Activated naive CD4-positive, alpha-beta T cell treated with anti-CD3 and anti-CD28 coated beads, Interleukin-2, amount 50 U/mL, for 72 hours (primary cell): ENCODE measurements around the gene AMBP. TPM values are rescaled to one million over a fixed set of nuclear protein-coding genes. Genes with fewer than 3 reads are reported as not detected.
A peak's percentile ranks its signal among the peaks of the same experiment; 100 is the strongest.

ENCODE experiments used
- ATAC-seq, 2 donors: fragments of 150-1000 bp; cut with Tn5 transposase; 2 replicates each; pipeline ENCODE4 v1.10.0; 2021; ENCODE audit warnings: mild to moderate bottlenecking in 2 of 2, moderate library complexity in 2 of 2
- DNase-seq, 2 donors: peaks; one replicate each; pipeline ENCODE4 v3.0.0; 2021 to 2022; ENCODE audit warnings: low spot score in 2 of 2
- H3K27ac Mint-ChIP-seq, 2 donors: one replicate each; pipeline ENCODE4 v1.8.0; 2022; ENCODE audit warnings: mild to moderate bottlenecking in 2 of 2, mixed read lengths in 2 of 2
- H3K36me3 Mint-ChIP-seq, 2 donors: one replicate each; pipeline ENCODE4 v1.8.0; 2022; ENCODE audit warnings: mixed read lengths in 2 of 2
- H3K9me3 Mint-ChIP-seq, 2 donors: one replicate each; pipeline ENCODE4 v1.8.0; 2022; ENCODE audit warnings: mixed read lengths in 2 of 2
- total RNA-seq, 2 donors: library from RNA; stranded (reverse); gene quantifications; one replicate each; pipeline ENCODE4 v1.2.3, GENCODE V29; 2022

Gene AMBP
- total RNA-seq, 2 donors from 2014 or later = not detected

DNA sequence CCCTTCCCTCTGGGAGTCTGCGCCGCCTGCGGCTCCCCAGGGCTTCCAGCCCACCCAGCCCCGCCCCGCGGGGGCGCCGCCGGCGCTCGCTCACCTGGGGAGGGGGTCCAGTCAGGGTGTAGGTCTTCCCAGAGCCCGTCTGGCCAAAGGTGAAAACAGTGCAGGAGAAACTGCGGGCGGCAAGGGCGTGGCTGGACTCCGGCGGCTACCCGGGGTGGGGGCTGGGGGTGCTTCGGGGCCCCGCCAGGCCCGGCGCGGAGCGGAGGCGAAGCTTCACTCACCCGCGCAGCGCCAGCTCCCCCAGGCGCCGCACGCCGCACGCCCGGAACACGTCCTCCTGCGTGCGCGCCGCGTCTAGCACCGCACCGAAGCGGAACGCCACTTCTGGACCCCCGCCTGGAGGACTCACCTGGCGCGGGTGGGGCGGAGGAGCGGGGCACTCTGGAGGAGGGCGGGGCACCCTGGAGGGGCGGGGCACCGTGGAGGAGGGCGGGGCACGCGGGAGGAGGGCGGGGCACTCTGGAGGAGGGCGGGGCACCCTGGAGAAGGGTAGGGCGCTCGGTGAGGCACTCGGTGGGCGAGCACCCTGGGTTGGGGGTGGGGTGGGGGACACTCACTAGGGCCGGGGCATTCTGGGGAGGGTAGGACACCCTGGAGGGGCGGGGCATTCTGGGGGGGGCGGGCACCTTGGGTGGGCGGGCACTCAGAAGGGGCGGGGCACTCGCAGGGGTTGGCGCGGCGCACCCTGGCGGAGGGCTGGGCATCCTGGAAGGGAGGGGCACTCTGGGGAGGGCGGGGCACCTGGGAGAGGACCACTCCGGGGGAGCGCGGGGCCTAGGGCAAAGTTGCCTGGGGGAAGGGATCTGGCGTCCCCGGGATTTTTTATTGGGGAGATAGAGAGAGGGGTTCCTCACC, 20.2 kb upstream of the AMBP start:
- Mint-ChIP-seq H3K27ac (no peak overlapping the region), H3K36me3 (peaks cover 5 to 11% of the 10 kb centered on the region in 2 donors), H3K9me3 (peaks cover 5 to 6% of the 10 kb centered on the region in 2 donors)
- ATAC-seq (peak; percentile 13 to 84), DNase-seq (peak; percentile 27 to 37)

DNA sequence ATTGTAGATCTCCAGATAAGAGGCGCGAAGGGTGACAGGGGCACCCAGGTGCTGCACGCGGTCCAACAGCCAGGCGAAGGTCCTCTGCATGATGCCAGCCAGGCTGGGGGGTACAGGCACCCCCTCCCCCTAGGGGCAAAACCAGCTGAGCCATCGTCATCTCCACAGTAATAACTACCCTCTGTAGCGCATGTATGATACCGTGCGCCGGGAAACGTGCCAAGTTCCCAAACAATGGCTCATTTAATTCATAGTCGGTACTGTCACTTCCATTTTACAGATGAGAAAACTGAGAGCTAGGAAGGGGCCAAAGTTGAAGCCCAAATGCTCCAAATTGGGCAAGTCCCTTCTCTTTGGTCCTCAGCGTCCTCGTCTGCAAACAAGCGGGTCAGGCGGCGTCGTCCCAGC, 19.5 kb upstream of the AMBP start:
- Mint-ChIP-seq H3K36me3 (peaks cover 5 to 10% of the 10 kb centered on the region in 2 donors), H3K9me3 (peaks cover 5 to 6% of the 10 kb centered on the region in 2 donors), H3K27ac (no peak overlapping the region)
- DNase-seq (no peak), ATAC-seq (no peak)

DNA sequence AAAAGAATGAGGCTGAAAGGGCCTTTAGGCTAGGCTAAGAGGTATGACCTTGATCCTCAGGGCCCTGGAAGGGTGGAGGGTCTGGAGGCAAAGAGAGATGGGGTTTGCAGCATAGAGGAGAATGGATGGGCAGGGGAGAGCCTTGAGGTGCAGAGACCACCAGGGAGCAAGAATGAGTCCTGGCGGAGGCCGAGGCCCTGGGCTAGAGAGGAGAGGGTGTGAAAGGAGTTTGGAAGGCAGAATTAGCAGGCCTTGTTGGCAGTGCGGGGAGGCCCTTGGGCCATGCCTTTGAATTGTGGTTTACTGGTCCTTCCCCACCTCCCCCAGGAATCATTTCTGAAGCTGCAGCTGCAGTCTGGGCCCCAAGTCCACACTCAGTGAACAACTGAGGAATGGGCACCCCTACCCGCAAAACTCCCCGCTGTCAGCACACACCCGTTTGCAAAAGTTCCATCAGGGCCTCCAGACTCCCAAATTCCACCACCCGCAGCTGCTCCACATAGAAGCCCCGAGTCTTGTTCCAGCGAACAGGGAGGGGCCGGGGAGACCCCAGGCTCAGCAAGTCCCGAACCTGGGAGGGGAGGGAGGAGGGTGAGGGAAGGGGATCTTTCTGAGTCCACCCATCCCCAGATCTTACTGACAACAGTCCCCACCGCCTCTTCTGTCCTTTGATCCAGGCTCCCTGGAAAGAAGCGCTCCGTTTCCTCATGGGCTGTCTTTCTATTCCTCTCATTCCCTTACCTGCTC, 18.9 kb upstream of the AMBP start:
- H3K9me3 Mint-ChIP-seq = peaks cover 4 to 5% of the 10 kb centered on the region in 2 donors
- no peak overlapping the region for H3K27ac Mint-ChIP-seq
- peak in 1 of 2 donors; percentile 41 for DNase-seq
- no peak for ATAC-seq
- H3K36me3 Mint-ChIP-seq = peaks cover 4 to 5% of the 10 kb centered on the region in 2 donors

DNA sequence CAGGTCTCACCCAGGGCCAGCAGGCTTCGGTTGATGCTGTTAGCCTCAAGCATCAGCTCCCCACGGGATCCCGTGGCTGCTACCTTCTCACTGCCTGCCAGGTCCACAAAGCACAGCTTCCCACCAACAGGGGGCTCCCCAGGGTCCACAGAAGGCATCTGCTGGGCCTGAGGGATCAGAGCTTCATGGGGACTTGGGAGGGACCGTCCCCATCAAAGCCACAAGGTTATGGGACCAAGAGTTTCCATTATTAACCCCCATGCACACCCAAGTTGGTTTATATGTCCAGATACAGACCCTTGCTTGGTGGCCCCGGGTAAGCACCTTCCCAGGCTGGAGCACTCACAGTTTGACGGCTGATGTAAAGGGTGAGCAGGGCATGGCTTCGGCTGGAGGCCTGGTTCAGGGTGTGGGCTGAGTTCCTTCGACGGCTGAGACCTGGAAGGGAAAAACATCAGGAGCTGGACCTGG, 18.0 kb upstream of the AMBP start:
- Mint-ChIP-seq H3K27ac (no peak overlapping the region), H3K36me3 (no peaks in the 10 kb centered on the region), H3K9me3 (no peaks in the 10 kb centered on the region)
- ATAC-seq = no peak
- peak in 1 of 2 donors; percentile 39 for DNase-seq

DNA sequence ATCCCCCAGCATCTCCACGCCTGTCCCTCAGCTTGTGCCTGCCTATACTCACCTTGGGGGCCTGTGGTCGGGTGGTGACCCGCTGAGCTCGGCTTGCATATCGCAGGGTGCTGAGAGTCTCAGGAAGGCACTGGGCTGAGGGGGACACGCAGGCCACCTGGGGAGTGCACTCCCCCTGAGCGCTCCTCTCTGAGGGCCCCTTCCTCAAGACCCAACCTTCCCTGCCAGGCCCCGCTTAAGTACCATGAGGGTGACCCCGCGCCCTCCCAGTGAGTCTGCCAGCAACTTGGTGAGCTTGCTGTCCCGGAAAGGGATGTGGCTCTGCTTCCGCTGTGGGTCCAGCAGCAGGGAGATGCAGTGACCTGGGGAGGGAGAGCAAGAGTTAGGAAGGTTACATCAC, 16.9 kb upstream of the AMBP start:
- peak in 1 of 2 donors; percentile 33 for DNase-seq
- Mint-ChIP-seq H3K27ac (no peak overlapping the region), H3K36me3 (no peaks in the 10 kb centered on the region), H3K9me3 (no peaks in the 10 kb centered on the region)
- no peak for ATAC-seq

DNA sequence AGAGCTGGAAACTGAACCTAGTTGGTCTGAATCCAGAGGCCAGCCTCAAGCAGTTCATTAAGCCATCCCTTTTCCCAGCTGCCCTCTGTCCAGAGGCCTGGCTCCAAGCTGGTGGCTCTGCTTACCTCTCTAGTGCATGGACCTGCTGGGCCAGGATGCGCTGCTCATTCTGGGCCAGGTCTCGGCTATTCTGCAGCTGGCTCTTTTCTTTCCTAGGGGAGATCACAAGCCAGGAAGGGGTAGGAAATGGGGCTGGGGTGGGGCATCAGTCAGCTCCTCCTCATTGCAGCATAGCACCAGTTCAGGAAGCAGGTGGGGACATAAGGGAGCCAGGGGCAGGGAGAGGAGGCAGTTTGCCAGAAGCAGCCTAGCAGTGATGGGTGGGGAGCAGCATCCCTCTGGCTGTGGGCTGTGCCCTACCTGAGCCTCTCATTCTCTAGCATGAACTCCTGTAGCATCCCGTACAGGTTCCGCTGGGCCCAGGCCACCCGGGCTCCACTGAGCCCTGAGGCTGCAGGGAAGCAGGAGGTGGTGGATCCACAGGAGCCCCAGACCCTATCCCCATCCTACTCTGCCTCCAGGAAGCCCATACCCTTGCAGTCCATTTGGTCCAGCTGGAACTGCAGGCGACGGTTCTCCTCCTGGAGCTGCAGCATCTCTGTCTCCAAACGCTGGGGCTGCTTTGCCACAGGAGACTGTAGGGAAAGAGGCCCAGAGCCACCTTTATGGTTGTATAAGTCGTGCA, 15.8 kb upstream of the AMBP start:
- no peak overlapping the region for H3K27ac Mint-ChIP-seq
- H3K36me3 Mint-ChIP-seq = no peaks in the 10 kb centered on the region

DNA sequence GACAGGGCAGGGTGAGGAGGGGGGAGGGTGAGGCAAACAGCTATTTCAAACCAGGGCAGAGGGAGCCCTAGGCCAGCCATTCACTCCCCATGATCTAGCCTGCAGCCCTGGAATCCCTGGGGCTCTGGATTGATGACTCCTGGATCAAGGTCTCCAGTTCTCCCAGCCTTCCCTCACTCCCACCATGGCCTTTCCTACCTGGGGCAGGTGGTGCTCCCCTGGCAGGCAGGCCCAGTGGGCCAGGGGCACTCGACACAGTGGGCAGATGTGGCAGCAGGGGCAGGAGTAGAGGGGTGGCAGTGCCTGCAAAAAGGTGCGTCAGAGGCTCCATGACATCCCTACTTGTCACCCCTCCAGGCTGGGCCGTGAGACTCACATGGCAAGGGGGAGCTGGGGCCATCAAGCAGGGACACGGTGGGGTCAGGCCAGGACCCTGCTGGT, 15.0 kb upstream of the AMBP start:
- no peaks in the 10 kb centered on the region for H3K9me3 Mint-ChIP-seq
- no peak for ATAC-seq

More for the DNA sequence above, 15.8 kb upstream of the AMBP start:
- DNase-seq (peak in 1 of 2 donors; percentile 44), ATAC-seq (no peak)
- no peaks in the 10 kb centered on the region for H3K9me3 Mint-ChIP-seq

DNA sequence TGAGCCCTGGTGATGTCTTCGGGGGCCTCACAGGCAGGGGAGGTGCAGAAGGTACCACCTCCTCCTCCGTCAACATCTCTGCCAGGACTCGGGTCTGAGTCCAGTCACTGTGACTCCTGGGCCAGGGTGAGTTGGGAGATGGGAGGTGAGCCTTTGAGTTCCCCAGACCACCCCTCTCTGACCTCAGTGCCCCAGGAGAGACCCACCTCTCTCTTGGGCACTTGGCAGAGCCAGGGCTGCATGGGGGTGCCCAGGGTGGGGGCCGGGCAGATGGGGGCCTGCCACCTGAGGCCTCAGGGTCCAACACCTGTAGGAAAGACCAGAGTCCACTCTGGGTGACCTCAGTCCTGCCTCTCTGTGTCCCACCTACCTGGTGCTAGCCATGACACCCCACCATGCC, 14.2 kb upstream of the AMBP start:
- no peaks in the 10 kb centered on the region for H3K9me3 Mint-ChIP-seq

More for the DNA sequence above, 15.0 kb upstream of the AMBP start:
- Mint-ChIP-seq H3K27ac (no peak overlapping the region), H3K36me3 (no peaks in the 10 kb centered on the region)
- peak in 1 of 2 donors; percentile 47 for DNase-seq

DNA sequence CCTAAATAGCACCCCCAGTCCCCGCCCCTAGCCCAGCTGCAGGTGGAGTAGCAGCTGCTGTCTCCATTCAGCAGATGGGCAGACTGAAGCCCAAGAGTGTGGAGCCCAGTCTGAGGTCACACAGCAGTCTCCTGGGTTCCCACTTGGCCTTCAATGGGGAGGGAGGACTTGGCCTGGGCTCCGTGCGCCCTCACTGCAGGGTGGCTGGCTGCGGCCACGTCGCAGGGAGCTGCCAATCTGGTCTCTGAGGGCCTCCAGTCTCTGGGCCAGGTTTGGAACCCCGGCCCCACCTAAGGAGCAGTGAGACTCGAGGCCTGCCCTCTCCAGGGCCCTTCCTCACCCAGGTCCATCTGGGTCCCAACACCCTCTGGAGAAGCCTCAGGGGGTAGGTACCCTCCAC, 13.6 kb upstream of the AMBP start:
- no peaks in the 10 kb centered on the region for H3K9me3 Mint-ChIP-seq
- no peak overlapping the region for H3K27ac Mint-ChIP-seq
- ATAC-seq = no peak
- no peak for DNase-seq
- H3K36me3 Mint-ChIP-seq = no peaks in the 10 kb centered on the region

More for the DNA sequence above, 14.2 kb upstream of the AMBP start:
- no peaks in the 10 kb centered on the region for H3K36me3 Mint-ChIP-seq
- no peak overlapping the region for H3K27ac Mint-ChIP-seq
- DNase-seq = no peak
- no peak for ATAC-seq

DNA sequence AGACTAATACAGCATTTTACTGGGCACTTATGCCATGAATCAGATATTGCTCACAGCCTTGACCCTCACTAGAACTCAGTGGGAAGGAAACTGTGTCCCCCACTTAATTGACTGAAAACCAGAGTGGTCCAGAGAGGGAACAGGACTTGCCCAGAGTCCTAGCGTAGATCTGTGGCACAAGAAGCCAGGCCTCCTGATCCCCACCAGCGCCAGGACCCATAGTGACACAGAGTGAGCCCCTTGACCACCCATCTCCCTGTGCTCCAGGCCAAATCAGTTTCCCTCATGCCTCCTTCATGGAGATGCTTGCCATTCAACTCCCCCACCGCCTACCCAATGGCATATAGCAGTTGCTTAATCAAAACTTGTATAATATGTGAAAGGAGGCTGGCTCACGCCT, 12.7 kb upstream of the AMBP start:
- Mint-ChIP-seq H3K27ac (no peak overlapping the region), H3K9me3 (no peaks in the 10 kb centered on the region), H3K36me3 (no peaks in the 10 kb centered on the region)
- DNase-seq (no peak), ATAC-seq (no peak)

- no peak overlapping the region for H3K27ac Mint-ChIP-seq
- no peaks in the 10 kb centered on the region for H3K9me3 Mint-ChIP-seq
- H3K36me3 Mint-ChIP-seq = no peaks in the 10 kb centered on the region
- peak in 1 of 2 donors; percentile 35 for DNase-seq
- no peak for ATAC-seq
These were observed 11.2 kb upstream of the AMBP start for GRCh38 chr9:114089206-114089840.

DNA sequence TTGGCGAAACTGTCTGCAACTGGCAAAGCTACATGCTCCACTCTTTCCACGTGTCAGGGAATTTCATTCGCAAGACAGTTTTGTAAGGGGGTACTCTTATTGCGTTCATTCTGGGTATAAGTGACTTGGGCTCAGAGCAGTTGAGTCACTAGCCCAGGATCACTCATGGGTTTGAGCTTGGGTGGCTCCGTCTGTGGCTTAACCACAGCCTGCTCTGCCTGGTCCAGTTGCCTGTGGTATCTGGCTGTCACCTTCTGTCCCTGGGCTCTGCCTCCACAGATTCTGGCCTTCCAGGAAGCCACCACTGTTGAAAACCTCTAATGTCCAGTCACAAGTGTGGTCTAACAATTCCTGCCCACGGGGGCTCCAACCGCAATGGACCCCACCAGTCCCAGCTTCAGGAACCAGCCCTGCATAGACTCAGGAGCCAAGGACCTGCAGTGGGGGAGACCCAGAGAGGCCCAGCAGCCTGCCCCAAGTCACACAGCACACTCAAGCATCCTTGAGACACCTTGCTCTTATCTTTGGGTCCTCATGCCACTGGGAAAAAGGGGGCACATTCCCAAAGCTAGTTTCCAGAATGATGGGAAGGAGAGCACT, 10.6 kb upstream of the AMBP start:
- ATAC-seq (no peak), DNase-seq (peak in 1 of 2 donors; percentile 35)
- no peak overlapping the region for H3K27ac Mint-ChIP-seq
- H3K9me3 Mint-ChIP-seq = no peaks in the 10 kb centered on the region
- H3K36me3 Mint-ChIP-seq = no peaks in the 10 kb centered on the region

GRCh38 chr9:114087721-114088120, 9.6 kb upstream of the AMBP start:
- ATAC-seq = no peak
- DNase-seq = peak in 1 of 2 donors; percentile 25
- no peaks in the 10 kb centered on the region for H3K9me3 Mint-ChIP-seq
- no peaks in the 10 kb centered on the region for H3K36me3 Mint-ChIP-seq
- H3K27ac Mint-ChIP-seq = no peak overlapping the region

DNA sequence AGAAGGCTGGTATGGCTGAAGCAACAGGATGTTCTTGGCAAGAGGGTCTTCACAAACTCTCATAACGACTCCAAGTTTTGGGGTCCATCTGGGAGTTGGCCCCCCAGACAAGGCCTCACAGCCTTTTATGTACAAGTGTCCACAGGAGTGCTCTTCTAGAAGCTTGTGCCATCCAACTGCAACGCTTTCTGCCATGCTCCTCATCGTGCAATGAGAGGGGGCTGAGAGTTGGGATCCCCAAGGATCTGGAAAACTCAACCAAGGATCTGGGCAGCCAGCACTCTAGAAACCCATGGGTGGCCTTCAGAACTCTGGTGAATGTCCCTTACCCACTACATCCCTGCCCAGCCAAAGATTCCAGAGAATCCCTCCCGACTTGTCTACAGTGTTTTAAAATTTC, 8.5 kb upstream of the AMBP start:
- H3K27ac Mint-ChIP-seq = no peak overlapping the region
- no peaks in the 10 kb centered on the region for H3K9me3 Mint-ChIP-seq
- DNase-seq = peak in 1 of 2 donors; percentile 9
- no peaks in the 10 kb centered on the region for H3K36me3 Mint-ChIP-seq
- no peak for ATAC-seq

GRCh38 chr9:114086009-114086408, 7.9 kb upstream of the AMBP start:
- ATAC-seq (no peak), DNase-seq (peak in 1 of 2 donors; percentile 21)
- no peaks in the 10 kb centered on the region for H3K9me3 Mint-ChIP-seq
- H3K27ac Mint-ChIP-seq = no peak overlapping the region
- no peaks in the 10 kb centered on the region for H3K36me3 Mint-ChIP-seq

DNA sequence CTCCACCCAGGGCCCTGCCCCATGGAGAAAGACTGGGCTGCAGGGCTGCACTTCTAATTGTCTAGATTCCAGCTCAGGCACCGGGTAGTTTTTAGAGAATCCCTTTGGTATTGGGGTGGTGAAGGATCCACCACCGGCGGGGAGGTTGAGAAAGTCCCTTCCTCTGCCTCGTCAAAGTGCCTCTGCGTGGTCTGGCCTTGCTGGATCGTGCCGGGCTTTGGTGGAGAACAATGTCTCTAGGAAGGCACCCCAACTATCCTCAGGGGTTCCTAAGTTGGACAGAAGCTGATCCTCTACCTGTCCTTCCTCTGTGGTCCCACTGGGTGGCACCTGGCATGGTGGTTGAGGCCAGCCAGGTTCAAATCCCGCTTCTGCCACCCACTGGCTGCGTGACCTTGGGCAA, 7.3 kb upstream of the AMBP start:
- Mint-ChIP-seq H3K27ac (no peak overlapping the region), H3K9me3 (no peaks in the 10 kb centered on the region), H3K36me3 (no peaks in the 10 kb centered on the region)
- DNase-seq (peak in 1 of 2 donors; percentile 21), ATAC-seq (no peak)
